Prostate gland (tissue), 2 donors: ENCODE data around the gene GOLGA1.

ENCODE experiments used
- POLR2AphosphoS5 ChIP-seq: sonication (generic); formaldehyde crosslinking; IDR thresholded peaks from one replicate; pipeline ENCODE4 v1.6.1; 2017; ENCODE audit warnings: antibody characterized with exemption
- TF ChIP-seq, protein P1 (sequence below), 4 experiments: fragments of 200-600 bp in 2 of 4; fragments of 450-650 bp in 2 of 4; sonication (generic) in 2 of 4; IDR thresholded peaks; 1 replicate in 3 of 4; 2 replicates in 1 of 4; pipeline ENCODE4 v1.5.1; 2016 to 2019; ENCODE audit warnings: antibody characterized with exemption in 4 of 4, mild to moderate bottlenecking in 2 of 4, moderate library complexity in 2 of 4

DNA sequence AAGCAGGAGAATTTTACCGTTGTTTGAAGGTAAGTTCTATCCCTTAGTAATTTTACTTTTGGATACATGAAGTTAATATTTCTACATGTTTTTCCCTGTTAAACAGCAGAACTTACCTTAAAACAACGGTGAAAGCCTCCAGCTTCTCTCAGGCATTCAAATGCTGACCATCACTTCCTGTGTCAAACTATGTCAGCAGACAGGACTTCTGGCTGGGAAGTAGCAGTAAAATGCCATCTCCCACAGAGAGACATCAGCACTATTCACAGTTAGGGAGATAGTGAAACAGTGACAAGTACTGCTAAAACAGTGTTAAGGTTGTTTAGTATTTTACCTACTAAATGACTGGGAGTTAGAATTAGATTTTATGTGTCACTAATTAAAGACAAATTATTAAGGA lies 34.2 kb upstream of the GOLGA1 start:
- TF ChIP-seq, protein P1, sequence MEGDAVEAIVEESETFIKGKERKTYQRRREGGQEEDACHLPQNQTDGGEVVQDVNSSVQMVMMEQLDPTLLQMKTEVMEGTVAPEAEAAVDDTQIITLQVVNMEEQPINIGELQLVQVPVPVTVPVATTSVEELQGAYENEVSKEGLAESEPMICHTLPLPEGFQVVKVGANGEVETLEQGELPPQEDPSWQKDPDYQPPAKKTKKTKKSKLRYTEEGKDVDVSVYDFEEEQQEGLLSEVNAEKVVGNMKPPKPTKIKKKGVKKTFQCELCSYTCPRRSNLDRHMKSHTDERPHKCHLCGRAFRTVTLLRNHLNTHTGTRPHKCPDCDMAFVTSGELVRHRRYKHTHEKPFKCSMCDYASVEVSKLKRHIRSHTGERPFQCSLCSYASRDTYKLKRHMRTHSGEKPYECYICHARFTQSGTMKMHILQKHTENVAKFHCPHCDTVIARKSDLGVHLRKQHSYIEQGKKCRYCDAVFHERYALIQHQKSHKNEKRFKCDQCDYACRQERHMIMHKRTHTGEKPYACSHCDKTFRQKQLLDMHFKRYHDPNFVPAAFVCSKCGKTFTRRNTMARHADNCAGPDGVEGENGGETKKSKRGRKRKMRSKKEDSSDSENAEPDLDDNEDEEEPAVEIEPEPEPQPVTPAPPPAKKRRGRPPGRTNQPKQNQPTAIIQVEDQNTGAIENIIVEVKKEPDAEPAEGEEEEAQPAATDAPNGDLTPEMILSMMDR (IDR thresholded peaks at IDR 0.05), result no peak
- no peak for TF ChIP-seq POLR2AphosphoS5
